Endothelial cell of umbilical vein (primary cell): ENCODE data around the gene ZC2HC1B. TPM values are rescaled to one million over a fixed set of nuclear protein-coding genes. Genes with fewer than 3 reads are reported as not detected.
"Not testable (repeated sequence)": the region's sequence is repeated elsewhere in the genome, so short reads cannot be mapped to it uniquely, and the experiment has no call there.

Experiments used
- BruUV-seq: library from RNA; stranded (reverse); fragments of 400-500 nt; replicated peaks from 2 replicates; lab custom pipeline; 2021; lab: Mats Ljungman, UMichigan
- CTCF ChIA-PET: fragments of 300-600, 350-600 bp; sonication (Branson Sonifier 250); formaldehyde crosslinking; loops from one replicate; lab custom pipeline; 2021; ENCODE audit warnings: antibody characterized with exemption, inconsistent platforms; lab: Charles Lee
- POLR2A ChIA-PET: fragments of 300-600, 350-600 bp; sonication (Branson Sonifier 250); formaldehyde crosslinking; loops from one replicate; lab custom pipeline; 2021; ENCODE audit warnings: antibody characterized with exemption, inconsistent platforms; lab: Charles Lee
- DNase-seq: peaks from one replicate; pipeline ENCODE4 v3.0.0-alpha.2; 2011; ENCODE audit warnings: low read depth, low spot score
- FAIRE-seq: peaks from 2 replicates; lab custom pipeline; 2011; peaks lifted over from hg19 to GRCh38; lab: Jason Lieb, UNC
- H2AFZ ChIP-seq: 2 replicates; pipeline ENCODE4 v1.6.0; 2012; ENCODE audit warnings: low read depth, low read length, control low read depth, inconsistent platforms
- H3K27ac ChIP-seq: 2 replicates; pipeline ENCODE4 v1.5.1; 2011; ENCODE audit warnings: low read depth, mild to moderate bottlenecking, control low read depth, low read length, moderate library complexity; ENCODE audit not compliant: insufficient read depth
- H3K27me3 ChIP-seq, 2 experiments: 2 replicates each; pipeline versions ENCODE4 v1.6.0 to v1.6.1; 2011; ENCODE audit warnings: low read length in 2 of 2, mixed read lengths in 1 of 2; ENCODE audit not compliant: control insufficient read depth in 2 of 2, insufficient read depth in 2 of 2
- H3K36me3 ChIP-seq, 2 experiments: 2 replicates in 1 of 2; 3 replicates in 1 of 2; pipeline ENCODE4 v1.5.1; 2011; ENCODE audit warnings: low read length in 2 of 2, mild to moderate bottlenecking in 1 of 2, moderate library complexity in 1 of 2; ENCODE audit not compliant: control insufficient read depth in 2 of 2, insufficient read depth in 2 of 2; ENCODE audit errors: extremely low read depth in 1 of 2
- H3K4me1 ChIP-seq: 3 replicates; pipeline ENCODE4 v1.5.1; 2011; ENCODE audit warnings: mild to moderate bottlenecking, low read length; ENCODE audit not compliant: control insufficient read depth, insufficient read depth; ENCODE audit errors: extremely low read depth
- H3K4me2 ChIP-seq: 2 replicates; pipeline ENCODE4 v1.6.1; 2011; ENCODE audit warnings: low read length, control low read depth, mixed read lengths; ENCODE audit not compliant: insufficient read depth
- H3K4me3 ChIP-seq, 3 experiments: fragments of 200-600 bp in 1 of 3; sonication (generic), shearing (Covaris generic) in 1 of 3; replicated peaks in 1 of 3; 2 replicates each; pipeline ENCODE4 v1.5.1; 2011 to 2016; ENCODE audit warnings: control low read depth in 3 of 3, low read length in 3 of 3, mild to moderate bottlenecking in 2 of 3, inconsistent platforms in 1 of 3, low read depth in 1 of 3, moderate library complexity in 1 of 3; ENCODE audit not compliant: insufficient read depth in 1 of 3
- H3K79me2 ChIP-seq: 2 replicates; pipeline ENCODE4 v1.6.0; 2012; ENCODE audit warnings: low read length, inconsistent platforms; ENCODE audit not compliant: control insufficient read depth, insufficient read depth
- H3K9ac ChIP-seq: replicated peaks from 2 replicates; pipeline ENCODE3; 2011; ENCODE audit warnings: low read length, control low read depth; ENCODE audit not compliant: insufficient read depth; ENCODE audit errors: extremely low read depth
- H3K9me1 ChIP-seq: replicated peaks from 3 replicates; pipeline ENCODE4 v1.6.0; 2011; ENCODE audit warnings: mild to moderate bottlenecking, low read length; ENCODE audit not compliant: control insufficient read depth, insufficient read depth; ENCODE audit errors: extremely low read depth
- H3K9me3 ChIP-seq: replicated peaks from 2 replicates; pipeline ENCODE4 v1.5.1; 2012; ENCODE audit warnings: low read length, inconsistent platforms; ENCODE audit not compliant: control insufficient read depth, insufficient read depth
- H4K20me1 ChIP-seq: replicated peaks from 2 replicates; pipeline ENCODE3; 2011; ENCODE audit warnings: mild to moderate bottlenecking, low read length; ENCODE audit not compliant: control insufficient read depth, insufficient read depth; ENCODE audit errors: extremely low read depth
- CTCF ChIP-seq, 2 donors: IDR thresholded peaks; 1 replicate in 1 of 2; 2 replicates in 1 of 2; pipeline ENCODE4 v1.5.1; 2011; ENCODE audit warnings: low read length in 2 of 2, mild to moderate bottlenecking in 2 of 2, moderate library complexity in 2 of 2, control low read depth in 1 of 2, inconsistent platforms in 1 of 2, low read depth in 1 of 2; ENCODE audit not compliant: insufficient read depth in 1 of 2; ENCODE audit errors: extremely low read depth in 1 of 2
- EZH2 ChIP-seq: IDR thresholded peaks from 2 replicates; pipeline ENCODE4 v1.6.1; 2012; ENCODE audit warnings: borderline replicate concordance, low read depth, mild to moderate bottlenecking, moderate library complexity, low read length, inconsistent platforms; ENCODE audit not compliant: severe bottlenecking
- FOS ChIP-seq: IDR thresholded peaks from 2 replicates; pipeline ENCODE4 v1.6.1; 2011; ENCODE audit warnings: mild to moderate bottlenecking, low read length, moderate library complexity, borderline replicate concordance; ENCODE audit not compliant: insufficient read depth
- GATA2 ChIP-seq: IDR thresholded peaks from 2 replicates; pipeline ENCODE4 v1.7.0; 2011; ENCODE audit warnings: low read depth, mild to moderate bottlenecking, moderate library complexity, mixed read lengths, low read length; ENCODE audit not compliant: insufficient read length, insufficient read depth
- JUN ChIP-seq: IDR thresholded peaks from 2 replicates; pipeline ENCODE4 v1.6.1; 2011; ENCODE audit warnings: borderline replicate concordance, low read depth; ENCODE audit not compliant: insufficient read length, insufficient read depth
- MAX ChIP-seq: IDR thresholded peaks from 2 replicates; pipeline ENCODE4 v1.6.1; 2011; ENCODE audit not compliant: insufficient read depth, insufficient read length
- MYC ChIP-seq: IDR thresholded peaks from one replicate; pipeline ENCODE4 v1.6.1; 2011; ENCODE audit warnings: mild to moderate bottlenecking, low read depth, low read length
- POLR2A ChIP-seq: IDR thresholded peaks from 2 replicates; pipeline ENCODE4 v1.6.1; 2012; ENCODE audit warnings: low read depth, mild to moderate bottlenecking, control low read depth, low read length
- POLR2AphosphoS5 ChIP-seq: IDR thresholded peaks from 2 replicates; pipeline ENCODE4 v1.6.1; 2012; ENCODE audit warnings: low read depth, mild to moderate bottlenecking, control low read depth, low read length, moderate library complexity; ENCODE audit not compliant: insufficient read depth
- dilution Hi-C: fragments of 300-500 bp; cut with MboI; formaldehyde crosslinking; loops from one replicate; pipeline ENCODE4 v1.15.0; 2019; ENCODE audit warnings: low sequenced_read_pairs; ENCODE audit not compliant: extremely low pct_ligation_motif_present
- intact Hi-C: fragments of 100-400 bp; cut with micrococcal nuclease; formaldehyde crosslinking; loops from one replicate; pipeline ENCODE4 v1.10.0; 2022
- polyA plus RNA-seq, 4 experiments: library from polyadenylated mRNA; depleted of rRNA in 3 of 4; stranded (reverse) in 3 of 4; unstranded in 1 of 4; fragments of >200 nt; gene quantifications; 2 replicates each; pipeline versions ENCODE4 v1.2.1 to v1.2.3, GENCODE V29; 2011 to 2012; ENCODE audit warnings: missing spikeins in 1 of 4
- total RNA-seq: library from RNA; stranded (reverse); gene quantifications from 2 replicates; pipeline ENCODE4 v1.2.3, GENCODE V29; 2021

Gene ZC2HC1B
- total and polyA plus RNA-seq, 2 donors (not counting 3 experiments of a cell fraction or from before 2014, with no cell fraction given), result not detected

- no peaks in the 10 kb centered on the region for H3K9me3 ChIP-seq
- no peak for TF ChIP-seq CTCF (IDR thresholded peaks at IDR 0.05; ENCODE audit: extremely low read depth in 1 of 2, insufficient read depth in 1 of 2, low read depth in 1 of 2, low read length in 2 of 2)
- no peak for TF ChIP-seq MYC
- no peak for TF ChIP-seq FOS
- no peak for TF ChIP-seq MAX
- no peak for TF ChIP-seq POLR2A
- TF ChIP-seq POLR2AphosphoS5, result no peak
- TF ChIP-seq EZH2, result no peak
- no peak for TF ChIP-seq GATA2
- no peak for TF ChIP-seq JUN
- POLR2A ChIA-PET, result no interaction called here
- no TSS peak for BruUV-seq
- H2AFZ ChIP-seq, result no peak overlapping the region
- H3K79me2 ChIP-seq, result peaks cover 44% of the 10 kb centered on the region
- H4K20me1 ChIP-seq, result no peaks in the 10 kb centered on the region
- FAIRE-seq, result no peak
- H3K4me1 ChIP-seq, result peaks cover 9% of the 10 kb centered on the region
- no peak overlapping the region for H3K9ac ChIP-seq
- H3K4me3 ChIP-seq, result no peak overlapping the region
- H3K27me3 ChIP-seq, result no peaks in the 10 kb centered on the region
- H3K9me1 ChIP-seq, result no peaks in the 10 kb centered on the region
- peaks cover 21 to 34% of the 10 kb centered on the region in 2 experiments for H3K36me3 ChIP-seq
- no peak overlapping the region for H3K27ac ChIP-seq
- intact Hi-C loops (no loop called here), dilution Hi-C loops (no loop called here)
- CTCF ChIA-PET, result interaction anchor here (4.2 kb wide), 1 partner anchor 269 kb away, joined by 40 read pairs; no protein-coding TSS in a partner anchor
- no peak overlapping the region for H3K4me2 ChIP-seq
- no peak for DNase-seq
These were observed 19.2 kb upstream of the ZC2HC1B start for GRCh38 chr6:143845033-143845432.

GRCh38 chr6:143851706-143852105, 12.6 kb upstream of the ZC2HC1B start:
- H3K4me3 ChIP-seq, dilution Hi-C loops, H3K9ac ChIP-seq, H3K9me1 ChIP-seq, H3K27ac ChIP-seq, H2AFZ ChIP-seq, POLR2A ChIA-PET, H4K20me1 ChIP-seq, H3K27me3 ChIP-seq, CTCF ChIA-PET, FAIRE-seq, H3K4me2 ChIP-seq, intact Hi-C loops, BruUV-seq, H3K4me1 ChIP-seq, DNase-seq, H3K9me3 ChIP-seq: not testable (repeated sequence)
- Histone ChIP-seq H3K36me3 (peaks cover 18 to 31% of the 10 kb centered on the region in 2 experiments), H3K79me2 (peaks cover 40% of the 10 kb centered on the region)

- H3K27ac ChIP-seq, H3K9me3 ChIP-seq, H3K4me2 ChIP-seq, CTCF ChIA-PET, H3K27me3 ChIP-seq, DNase-seq, H3K9ac ChIP-seq, POLR2A ChIA-PET, H2AFZ ChIP-seq, H3K4me1 ChIP-seq, H4K20me1 ChIP-seq, H3K4me3 ChIP-seq, FAIRE-seq, intact Hi-C loops, H3K9me1 ChIP-seq, dilution Hi-C loops, BruUV-seq: not testable (repeated sequence)
- peaks cover 18 to 25% of the 10 kb centered on the region in 2 experiments for H3K36me3 ChIP-seq
- peaks cover 19% of the 10 kb centered on the region for H3K79me2 ChIP-seq
These were observed 9.2 kb upstream of the ZC2HC1B start for GRCh38 chr6:143855057-143855456.
